ENCODE results near the gene PSMG3. TPM values are rescaled to one million over a fixed set of nuclear protein-coding genes. Genes with fewer than 3 reads are reported as not detected.

Gene PSMG3
- total and polyA plus RNA-seq, 7 experiments from 2014 or later = 12.1 to 57.9 (median 23.4) TPM

- Histone ChIP-seq H3K36me3 (ENCODE audit: control insufficient read depth in 2 of 3, insufficient read depth in 3 of 3, low read length in 3 of 3) (no peaks in the 10 kb centered on the region), H3K4me3 (ENCODE audit: low read length) (no peak overlapping the region), H3K4me1 (ENCODE audit: control insufficient read depth in 2 of 2, insufficient read depth in 2 of 2, low read length in 2 of 2) (peaks cover 0 to 5% of the 10 kb centered on the region in 2 donors), H3K9me3 (ENCODE audit: control insufficient read depth in 2 of 3, low read length in 3 of 3) (no peaks in the 10 kb centered on the region), H3K27me3 (ENCODE audit: control insufficient read depth in 2 of 2, insufficient read depth in 2 of 2, low read length in 2 of 2) (no peaks in the 10 kb centered on the region), H3K27ac (ENCODE audit: low read depth, low read length) (no peak overlapping the region)
- ATAC-seq (no peak), DNase-seq (no peak)
- intact Hi-C loops (cut with micrococcal nuclease) = no loop called here
- peaks cover 0 to 3% (median 0%) of the 10 kb centered on the region in 5 donors for H3K36me3 Mint-ChIP-seq
- peaks cover 6 to 26% (median 8%) of the 10 kb centered on the region in 5 donors for H3K27me3 Mint-ChIP-seq
- H3K9me3 Mint-ChIP-seq = peaks cover 0 to 8% (median 0%) of the 10 kb centered on the region in 11 donors
- ChIA-PET CTCF (no interaction called here), POLR2A (interaction anchor here (0.6 kb wide), 1 partner anchor 16 kb away, joined by 4 read pairs; no protein-coding TSS in a partner anchor)
- H3K4me1 Mint-ChIP-seq = peaks cover 1 to 6% (median 5%) of the 10 kb centered on the region in 7 donors
- H3K4me3 Mint-ChIP-seq = no peak overlapping the region
- peak overlapping the region in 2 of 9 donors; percentile 23 to 42 for H3K27ac Mint-ChIP-seq
Observed at GRCh38 chr7:1597791-1598190, 28.0 kb upstream of the PSMG3 start.

- Mint-ChIP-seq H3K27me3 (peaks cover 10 to 31% (median 13%) of the 10 kb centered on the region in 5 donors), H3K4me3 (no peak overlapping the region), H3K36me3 (peaks cover 0 to 3% (median 0%) of the 10 kb centered on the region in 5 donors), H3K4me1 (peaks cover 5 to 12% (median 11%) of the 10 kb centered on the region in 7 donors), H3K9me3 (peaks cover 0 to 8% (median 0%) of the 10 kb centered on the region in 11 donors), H3K27ac (peak overlapping the region in 2 of 9 donors; percentile 42 to 48)
- Histone ChIP-seq H3K9me3 (ENCODE audit: control insufficient read depth in 2 of 3, low read length in 3 of 3) (no peaks in the 10 kb centered on the region), H3K4me1 (ENCODE audit: control insufficient read depth in 2 of 2, insufficient read depth in 2 of 2, low read length in 2 of 2) (peaks cover 0 to 11% of the 10 kb centered on the region in 2 donors), H3K4me3 (ENCODE audit: low read length) (no peak overlapping the region), H3K27me3 (ENCODE audit: control insufficient read depth in 2 of 2, insufficient read depth in 2 of 2, low read length in 2 of 2) (no peaks in the 10 kb centered on the region), H3K27ac (ENCODE audit: low read depth, low read length) (no peak overlapping the region), H3K36me3 (ENCODE audit: control insufficient read depth in 2 of 3, insufficient read depth in 3 of 3, low read length in 3 of 3) (no peaks in the 10 kb centered on the region)
- DNase-seq (no peak), ATAC-seq (no peak)
- ChIA-PET CTCF (no interaction called here), POLR2A (interaction anchor here (0.6 kb wide), 1 partner anchor 15 kb away, joined by 4 read pairs; no protein-coding TSS in a partner anchor)
- intact Hi-C loops (cut with micrococcal nuclease) = no loop called here
Observed at GRCh38 chr7:1597066-1597760, 27.4 kb upstream of the PSMG3 start.

- peaks cover 9 to 20% (median 19%) of the 10 kb centered on the region in 7 donors for H3K4me1 Mint-ChIP-seq
- H3K27ac Mint-ChIP-seq = no peak overlapping the region
- H3K9me3 Mint-ChIP-seq = peaks cover 0 to 8% (median 0%) of the 10 kb centered on the region in 11 donors
- no peaks in the 10 kb centered on the region for H3K9me3 ChIP-seq (ENCODE audit: control insufficient read depth in 2 of 3, low read length in 3 of 3)
- ChIA-PET POLR2A (no interaction called here), CTCF (no interaction called here)
- H3K4me1 ChIP-seq (ENCODE audit: control insufficient read depth in 2 of 2, insufficient read depth in 2 of 2, low read length in 2 of 2) = peaks cover 5 to 19% of the 10 kb centered on the region in 2 donors
- DNase-seq = no peak
- no peak overlapping the region for H3K27ac ChIP-seq (ENCODE audit: low read depth, low read length)
- intact Hi-C loops (cut with micrococcal nuclease) = no loop called here
- H3K27me3 ChIP-seq (ENCODE audit: control insufficient read depth in 2 of 2, insufficient read depth in 2 of 2, low read length in 2 of 2) = peaks cover 0 to 5% of the 10 kb centered on the region in 2 donors
- peaks cover 0 to 3% (median 0%) of the 10 kb centered on the region in 5 donors for H3K36me3 Mint-ChIP-seq
- no peaks in the 10 kb centered on the region for H3K36me3 ChIP-seq (ENCODE audit: control insufficient read depth in 2 of 3, insufficient read depth in 3 of 3, low read length in 3 of 3)
- peaks cover 17 to 38% (median 18%) of the 10 kb centered on the region in 5 donors for H3K27me3 Mint-ChIP-seq
- H3K4me3 Mint-ChIP-seq = no peak overlapping the region
- ATAC-seq = no peak
- H3K4me3 ChIP-seq (ENCODE audit: low read length) = no peak overlapping the region
Observed at GRCh38 chr7:1596181-1597043, 26.6 kb upstream of the PSMG3 start.

- ChIA-PET CTCF (interaction anchor here (0.6 kb wide), 1 partner anchor 753 kb away, joined by 6 read pairs; no protein-coding TSS in a partner anchor), POLR2A (no interaction called here)
- H3K27me3 ChIP-seq (ENCODE audit: control insufficient read depth in 2 of 2, insufficient read depth in 2 of 2, low read length in 2 of 2) = peaks cover 0 to 8% of the 10 kb centered on the region in 2 donors
- H3K9me3 ChIP-seq (ENCODE audit: control insufficient read depth in 2 of 3, low read length in 3 of 3) = no peaks in the 10 kb centered on the region
- H3K4me1 Mint-ChIP-seq = peaks cover 14 to 27% (median 19%) of the 10 kb centered on the region in 7 donors
- H3K27ac Mint-ChIP-seq = no peak overlapping the region
- H3K9me3 Mint-ChIP-seq = peaks cover 0 to 8% (median 0%) of the 10 kb centered on the region in 11 donors
- no peaks in the 10 kb centered on the region for H3K36me3 ChIP-seq (ENCODE audit: control insufficient read depth in 2 of 3, insufficient read depth in 3 of 3, low read length in 3 of 3)
- peaks cover 0 to 3% (median 0%) of the 10 kb centered on the region in 5 donors for H3K36me3 Mint-ChIP-seq
- H3K4me3 Mint-ChIP-seq = no peak overlapping the region
- no peak for DNase-seq
- intact Hi-C loops (cut with micrococcal nuclease) = no loop called here
- no peak for ATAC-seq
- no peak overlapping the region for H3K4me3 ChIP-seq (ENCODE audit: low read length)
- H3K27me3 Mint-ChIP-seq = peaks cover 20 to 45% (median 26%) of the 10 kb centered on the region in 5 donors
- H3K4me1 ChIP-seq (ENCODE audit: control insufficient read depth in 2 of 2, insufficient read depth in 2 of 2, low read length in 2 of 2) = peaks cover 7 to 22% of the 10 kb centered on the region in 2 donors
- H3K27ac ChIP-seq (ENCODE audit: low read depth, low read length) = no peak overlapping the region
Observed at GRCh38 chr7:1595636-1596035, 25.8 kb upstream of the PSMG3 start.

- CTCF ChIA-PET = interaction anchor here (0.6 kb wide), 1 partner anchor 753 kb away, joined by 6 read pairs; no protein-coding TSS in a partner anchor
- ATAC-seq = no peak
- Mint-ChIP-seq H3K4me1 (peaks cover 14 to 30% (median 19%) of the 10 kb centered on the region in 7 donors), H3K9me3 (peaks cover 0 to 8% (median 0%) of the 10 kb centered on the region in 11 donors), H3K36me3 (peaks cover 0 to 3% (median 0%) of the 10 kb centered on the region in 5 donors), H3K4me3 (no peak overlapping the region), H3K27ac (peak overlapping the region in 1 of 9 donors; percentile 91), H3K27me3 (peaks cover 20 to 48% (median 32%) of the 10 kb centered on the region in 5 donors)
- intact Hi-C loops (cut with micrococcal nuclease) = no loop called here
- no peak overlapping the region for H3K4me3 ChIP-seq (ENCODE audit: low read length)
- no peaks in the 10 kb centered on the region for H3K9me3 ChIP-seq (ENCODE audit: control insufficient read depth in 2 of 3, low read length in 3 of 3)
- H3K27ac ChIP-seq (ENCODE audit: low read depth, low read length) = no peak overlapping the region
- peaks cover 0 to 8% of the 10 kb centered on the region in 2 donors for H3K27me3 ChIP-seq (ENCODE audit: control insufficient read depth in 2 of 2, insufficient read depth in 2 of 2, low read length in 2 of 2)
- no peak for DNase-seq
- H3K4me1 ChIP-seq (ENCODE audit: control insufficient read depth in 2 of 2, insufficient read depth in 2 of 2, low read length in 2 of 2) = peaks cover 7 to 22% of the 10 kb centered on the region in 2 donors
- H3K36me3 ChIP-seq (ENCODE audit: control insufficient read depth in 2 of 3, insufficient read depth in 3 of 3, low read length in 3 of 3) = no peaks in the 10 kb centered on the region
- POLR2A ChIA-PET = no interaction called here
Observed at GRCh38 chr7:1595027-1595426, 25.2 kb upstream of the PSMG3 start.

- Mint-ChIP-seq H3K9me3 (peaks cover 0 to 13% (median 2%) of the 10 kb centered on the region in 11 donors), H3K27me3 (peaks cover 20 to 48% (median 32%) of the 10 kb centered on the region in 5 donors), H3K4me3 (peak overlapping the region in 1 of 10 donors; percentile 41), H3K4me1 (peaks cover 14 to 30% (median 19%) of the 10 kb centered on the region in 7 donors), H3K27ac (no peak overlapping the region), H3K36me3 (peaks cover 0 to 4% (median 0%) of the 10 kb centered on the region in 5 donors)
- Histone ChIP-seq H3K27ac (ENCODE audit: low read depth, low read length) (no peak overlapping the region), H3K4me3 (ENCODE audit: low read length) (no peak overlapping the region), H3K4me1 (ENCODE audit: control insufficient read depth in 2 of 2, insufficient read depth in 2 of 2, low read length in 2 of 2) (peaks cover 7 to 22% of the 10 kb centered on the region in 2 donors), H3K27me3 (ENCODE audit: control insufficient read depth in 2 of 2, insufficient read depth in 2 of 2, low read length in 2 of 2) (peaks cover 0 to 8% of the 10 kb centered on the region in 2 donors), H3K9me3 (ENCODE audit: control insufficient read depth in 2 of 3, low read length in 3 of 3) (no peaks in the 10 kb centered on the region), H3K36me3 (ENCODE audit: control insufficient read depth in 2 of 3, insufficient read depth in 3 of 3, low read length in 3 of 3) (no peaks in the 10 kb centered on the region)
- ATAC-seq (no peak), DNase-seq (no peak)
- intact Hi-C loops (cut with micrococcal nuclease) = no loop called here
- POLR2A ChIA-PET = no interaction called here
- CTCF ChIA-PET = no interaction called here
Observed at GRCh38 chr7:1593904-1594421, 24.1 kb upstream of the PSMG3 start.
